EH (cell line): Measurements from ENCODE around the gene CARD11.
"Not testable (repeated sequence)": the region's sequence is repeated elsewhere in the genome, so short reads cannot be mapped to it uniquely, and the experiment has no call there.

Experiments
- DNase-seq: peaks from one replicate; pipeline ENCODE4 v3.0.0-alpha.2; 2015; ENCODE audit warnings: low read depth

The CARD11 gene

GRCh38 chr7:2924866-2925840 is 118.5 kb downstream of the CARD11 start:
- DNase-seq: no peak

- DNase-seq: no peak
Measured at GRCh38 chr7:2923886-2924574, 119.6 kb downstream of the CARD11 start.

- no peak for DNase-seq
Measured at GRCh38 chr7:2923291-2923781, 120.3 kb downstream of the CARD11 start.

- DNase-seq: no peak
Measured at GRCh38 chr7:2922866-2923265, 120.8 kb downstream of the CARD11 start.

GRCh38 chr7:2922348-2922691 is 121.3 kb downstream of the CARD11 start:
- no peak for DNase-seq

- DNase-seq: no peak
Measured at GRCh38 chr7:2921653-2922347, 121.9 kb downstream of the CARD11 start.

GRCh38 chr7:2920956-2921652 is 122.6 kb downstream of the CARD11 start:
- DNase-seq: no peak

GRCh38 chr7:2920480-2920879 is 123.2 kb downstream of the CARD11 start:
- not testable (repeated sequence) for DNase-seq

GRCh38 chr7:2920041-2920440 is 123.6 kb downstream of the CARD11 start:
- DNase-seq: no peak

GRCh38 chr7:2919256-2919655 is 124.4 kb downstream of the CARD11 start:
- no peak for DNase-seq

GRCh38 chr7:2918406-2918805 is 125.3 kb downstream of the CARD11 start:
- DNase-seq: no peak

GRCh38 chr7:2915023-2915422 is 128.6 kb downstream of the CARD11 start:
- no peak for DNase-seq

- no peak for DNase-seq
Measured at GRCh38 chr7:2913760-2914387, 129.8 kb downstream of the CARD11 start.

GRCh38 chr7:2912684-2913439 is 130.8 kb downstream of the CARD11 start:
- DNase-seq: no peak

GRCh38 chr7:2911466-2911865 is 132.2 kb downstream of the CARD11 start:
- DNase-seq: no peak

- no peak for DNase-seq
Measured at GRCh38 chr7:2909471-2910039, 134.1 kb downstream of the CARD11 start.

GRCh38 chr7:2909043-2909442 is 134.6 kb downstream of the CARD11 start:
- DNase-seq: no peak

GRCh38 chr7:2908103-2908683 is 135.5 kb downstream of the CARD11 start:
- DNase-seq: no peak

GRCh38 chr7:2906197-2906931 is 137.3 kb downstream of the CARD11 start:
- no peak for DNase-seq
